MCF 10A (cell line): Measurements from ENCODE around the gene C14orf93. TPM values are rescaled to one million over a fixed set of nuclear protein-coding genes. Genes with fewer than 3 reads are reported as not detected.
A peak's percentile ranks its signal among the peaks of the same experiment; 100 is the strongest.
"Not testable (repeated sequence)": the region's sequence is repeated elsewhere in the genome, so short reads cannot be mapped to it uniquely, and the experiment has no call there.

Source experiments
- BruUV-seq: library from RNA; stranded (reverse); fragments of 400-500 nt; replicated peaks from 2 replicates; lab custom pipeline; 2021; lab: Mats Ljungman, UMichigan
- CTCF ChIA-PET: fragments of 300-600 bp; sonication (Branson Sonifier 250); formaldehyde crosslinking; extraction: SDS; loops from one replicate; lab custom pipeline; 2021; ENCODE audit warnings: antibody characterized with exemption, inconsistent platforms; lab: Yijun Ruan, JAX
- POLR2A ChIA-PET: fragments of 300-600, 350-650 bp; sonication (Branson Sonifier 250); formaldehyde crosslinking; extraction: SDS; loops from one replicate; lab custom pipeline; 2020; ENCODE audit warnings: antibody characterized with exemption, inconsistent platforms; lab: Yijun Ruan, JAX
- DNase-seq: peaks from one replicate; pipeline ENCODE4 v3.0.0-alpha.2; 2018; ENCODE audit not compliant: unreplicated experiment
- H3K27ac Mint-ChIP-seq: one replicate; pipeline ENCODE4 v1.8.0; 2022; ENCODE audit warnings: mild to moderate bottlenecking, low read depth, mixed read lengths; ENCODE audit not compliant: unreplicated experiment
- H3K27me3 Mint-ChIP-seq: one replicate; pipeline ENCODE4 v1.8.0; 2022; ENCODE audit warnings: mixed read lengths; ENCODE audit not compliant: insufficient read depth, unreplicated experiment
- H3K36me3 Mint-ChIP-seq: one replicate; pipeline ENCODE4 v1.8.0; 2022; ENCODE audit warnings: mild to moderate bottlenecking, moderate library complexity, mixed read lengths; ENCODE audit not compliant: insufficient read depth, unreplicated experiment
- H3K4me1 Mint-ChIP-seq: one replicate; pipeline ENCODE4 v1.8.0; 2022; ENCODE audit warnings: mixed read lengths; ENCODE audit not compliant: insufficient read depth, unreplicated experiment
- H3K4me3 Mint-ChIP-seq: one replicate; pipeline ENCODE4 v1.8.0; 2022; ENCODE audit warnings: mild to moderate bottlenecking, moderate library complexity, mixed read lengths; ENCODE audit not compliant: unreplicated experiment
- H3K9me3 Mint-ChIP-seq: one replicate; pipeline ENCODE4 v1.8.0; 2022; ENCODE audit warnings: mixed read lengths; ENCODE audit not compliant: unreplicated experiment
- intact Hi-C: fragments of 100-400 bp; cut with micrococcal nuclease; formaldehyde crosslinking; loops from 2 replicates; pipeline ENCODE4 v1.14.1; 2022
- total RNA-seq: library from RNA; stranded (reverse); gene quantifications from 2 replicates; pipeline ENCODE4 v1.2.3, GENCODE V29; 2022
- TF ChIP-seq, protein P1 (sequence below): fragments of 200-600 bp; IDR thresholded peaks from one replicate; pipeline ENCODE4 v1.8.0; 2022; ENCODE audit warnings: antibody characterized with exemption, mild to moderate bottlenecking; ENCODE audit not compliant: unreplicated experiment

Gene C14orf93
- total RNA-seq, 1 experiment from 2014 or later: 6.1 TPM

DNA sequence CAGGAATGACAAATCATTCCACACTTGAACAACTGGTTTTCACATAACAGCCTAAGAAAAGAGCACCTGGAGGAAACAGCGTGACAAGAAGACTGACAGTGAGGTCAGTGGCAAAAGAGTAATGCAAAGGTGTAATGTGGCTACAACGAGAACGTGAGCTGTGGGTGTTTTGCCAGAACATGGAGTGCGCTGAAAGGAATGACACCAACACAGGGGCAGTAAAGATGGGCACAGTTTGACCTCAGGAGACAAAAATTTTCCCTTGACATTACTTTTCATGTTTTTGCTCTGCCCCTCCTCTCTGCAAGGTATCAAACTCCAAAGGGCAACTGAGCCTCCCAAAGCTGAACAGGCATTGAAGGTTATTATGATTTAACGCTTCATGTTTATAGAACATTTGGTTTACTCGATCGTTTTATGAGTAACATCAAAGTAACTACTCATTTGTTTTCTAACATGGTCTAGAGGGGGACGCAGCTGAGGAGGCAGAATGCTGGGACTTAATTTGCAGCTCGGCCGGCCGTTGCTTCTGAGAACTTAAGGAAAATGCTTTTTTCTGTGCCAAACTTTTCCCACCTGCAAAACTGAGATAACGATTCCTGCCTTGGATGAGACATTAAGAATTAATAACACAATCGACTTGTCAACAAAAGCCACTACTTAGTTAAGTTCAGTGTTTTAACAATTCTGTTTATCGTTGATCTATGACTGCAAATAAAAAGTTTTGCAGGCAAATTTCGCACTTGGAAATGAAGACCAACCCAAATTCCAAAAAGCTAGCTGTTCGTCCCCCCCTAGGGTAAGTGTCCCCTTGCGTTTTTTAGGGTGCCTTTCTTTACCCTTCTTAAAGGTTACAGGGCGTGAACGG is 54.0 kb downstream of the C14orf93 start:
- H3K9me3 Mint-ChIP-seq: no peaks in the 10 kb centered on the region
- DNase-seq: peak; percentile 3
- H3K27ac Mint-ChIP-seq: peak overlapping the region; percentile 66
- peak overlapping the region; percentile 90 for H3K4me3 Mint-ChIP-seq
- TF ChIP-seq, protein P1, sequence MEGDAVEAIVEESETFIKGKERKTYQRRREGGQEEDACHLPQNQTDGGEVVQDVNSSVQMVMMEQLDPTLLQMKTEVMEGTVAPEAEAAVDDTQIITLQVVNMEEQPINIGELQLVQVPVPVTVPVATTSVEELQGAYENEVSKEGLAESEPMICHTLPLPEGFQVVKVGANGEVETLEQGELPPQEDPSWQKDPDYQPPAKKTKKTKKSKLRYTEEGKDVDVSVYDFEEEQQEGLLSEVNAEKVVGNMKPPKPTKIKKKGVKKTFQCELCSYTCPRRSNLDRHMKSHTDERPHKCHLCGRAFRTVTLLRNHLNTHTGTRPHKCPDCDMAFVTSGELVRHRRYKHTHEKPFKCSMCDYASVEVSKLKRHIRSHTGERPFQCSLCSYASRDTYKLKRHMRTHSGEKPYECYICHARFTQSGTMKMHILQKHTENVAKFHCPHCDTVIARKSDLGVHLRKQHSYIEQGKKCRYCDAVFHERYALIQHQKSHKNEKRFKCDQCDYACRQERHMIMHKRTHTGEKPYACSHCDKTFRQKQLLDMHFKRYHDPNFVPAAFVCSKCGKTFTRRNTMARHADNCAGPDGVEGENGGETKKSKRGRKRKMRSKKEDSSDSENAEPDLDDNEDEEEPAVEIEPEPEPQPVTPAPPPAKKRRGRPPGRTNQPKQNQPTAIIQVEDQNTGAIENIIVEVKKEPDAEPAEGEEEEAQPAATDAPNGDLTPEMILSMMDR: no peak
- H3K27me3 Mint-ChIP-seq: no peaks in the 10 kb centered on the region
- H3K36me3 Mint-ChIP-seq: peaks cover 22% of the 10 kb centered on the region
- ChIA-PET POLR2A (interaction anchor here (0.7 to 5.2 kb wide), 26 partner anchors 10 to 1159 kb away, joined by 3 to 79 read pairs (median 10); partner anchors contain the start of genes AJUBA, DCAF11, LRP10 and MMP14), CTCF (interaction anchor here (0.6 to 4.1 kb wide), 24 partner anchors 10 to 298 kb away, joined by 3 to 37 read pairs (median 4); partner anchors contain the start of genes AJUBA, CDH24 and PRMT5)
- H3K4me1 Mint-ChIP-seq: peaks cover 9% of the 10 kb centered on the region
- BruUV-seq: no TSS peak
- intact Hi-C loops: no loop called here

DNA sequence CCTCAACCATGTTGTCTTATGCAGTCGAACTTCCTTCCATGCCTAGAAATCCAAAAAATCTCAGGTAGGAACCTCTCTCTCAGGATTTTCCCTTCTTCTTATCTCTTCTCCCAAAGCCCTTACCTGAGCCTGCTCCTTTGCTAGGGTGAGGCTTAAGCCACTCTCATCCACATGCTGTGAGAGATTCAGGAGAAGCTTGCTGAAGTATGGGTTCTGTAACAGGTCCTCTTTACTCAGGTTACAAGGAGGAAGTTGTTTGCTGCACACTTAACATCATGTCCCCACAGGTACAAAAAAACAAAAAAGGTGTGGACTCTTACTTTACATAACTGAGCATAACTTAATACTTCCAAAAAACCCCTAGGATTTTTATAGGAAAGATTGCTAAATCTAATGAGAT is 57.5 kb downstream of the C14orf93 start:
- no peak for DNase-seq
- no TSS peak for BruUV-seq
- Mint-ChIP-seq H3K36me3 (peaks cover 57% of the 10 kb centered on the region), H3K4me1 (peaks cover 9% of the 10 kb centered on the region), H3K27ac (no peak overlapping the region), H3K9me3 (no peaks in the 10 kb centered on the region), H3K4me3 (no peak overlapping the region), H3K27me3 (no peaks in the 10 kb centered on the region)
- TF ChIP-seq, protein P1: no peak
- ChIA-PET POLR2A (interaction anchor here (1.7 kb wide), 1 partner anchor 23 kb away, joined by 3 read pairs; the partner anchor contains the start of gene PRMT5), CTCF (interaction anchor here (0.5 to 3.0 kb wide), 4 partner anchors 22 to 122 kb away, joined by 3 to 17 read pairs (median 4); no protein-coding TSS in a partner anchor)
- intact Hi-C loops: no loop called here

DNA sequence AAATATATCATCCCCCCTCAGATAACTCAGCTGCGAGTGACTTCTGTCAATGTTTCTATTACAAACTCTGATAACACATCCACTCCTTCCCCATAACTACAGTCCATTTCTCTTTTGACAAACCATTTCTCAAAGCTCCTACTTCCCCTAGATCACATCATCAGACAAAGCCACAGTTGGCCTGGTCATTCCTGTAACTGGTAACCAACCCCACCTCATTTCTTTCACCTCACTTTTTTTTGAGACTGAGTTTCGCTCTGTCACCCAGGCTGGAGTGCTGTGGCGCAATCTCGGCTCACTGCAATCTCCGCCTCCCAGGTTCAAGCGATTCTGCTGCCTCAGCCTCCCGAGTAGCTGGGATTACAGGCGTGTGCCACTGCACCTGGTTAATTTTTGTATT is 58.1 kb downstream of the C14orf93 start:
- H3K4me3 Mint-ChIP-seq, BruUV-seq, H3K4me1 Mint-ChIP-seq, H3K9me3 Mint-ChIP-seq, intact Hi-C loops, DNase-seq, H3K27me3 Mint-ChIP-seq: not testable (repeated sequence)
- Mint-ChIP-seq H3K27ac (peak overlapping the region; percentile 11), H3K36me3 (peaks cover 64% of the 10 kb centered on the region)
- ChIA-PET CTCF (interaction anchor here (0.6 to 4.1 kb wide), 7 partner anchors 17 to 674 kb away, joined by 3 to 21 read pairs (median 3); partner anchors contain the start of gene PRMT5), POLR2A (interaction anchor here (0.7 to 1.7 kb wide), 3 partner anchors 9 to 22 kb away, joined by 3 read pairs; partner anchors contain the start of gene PRMT5)

- H3K36me3 Mint-ChIP-seq: peaks cover 69% of the 10 kb centered on the region
- H3K4me1 Mint-ChIP-seq: no peaks in the 10 kb centered on the region
- intact Hi-C loops: no loop called here
- CTCF ChIA-PET: interaction anchor here (0.7 to 3.0 kb wide), 8 partner anchors 10 to 125 kb away, joined by 3 to 22 read pairs (median 4); partner anchors contain the start of genes AJUBA and PRMT5
- H3K27ac Mint-ChIP-seq: no peak overlapping the region
- H3K4me3 Mint-ChIP-seq: no peak overlapping the region
- no peaks in the 10 kb centered on the region for H3K9me3 Mint-ChIP-seq
- POLR2A ChIA-PET: interaction anchor here (0.6 to 4.8 kb wide), 5 partner anchors 10 to 67 kb away, joined by 3 to 21 read pairs (median 5); partner anchors contain the start of genes HAUS4 and PRMT5
- no peak for DNase-seq
- no peaks in the 10 kb centered on the region for H3K27me3 Mint-ChIP-seq
- no TSS peak for BruUV-seq
- TF ChIP-seq, protein P1: no peak
Measured at GRCh38 chr14:22945642-22946041, 64.3 kb downstream of the C14orf93 start.
